GM18502 (cell line): ENCODE results near the gene USP30.

Source experiments
- ATAC-seq: cut with Tn5 transposase; IDR thresholded peaks from one replicate; pipeline ENCODE4 v1.9.1; 2021; ENCODE audit warnings: mild to moderate bottlenecking; ENCODE audit not compliant: unreplicated experiment, poor library complexity

Gene USP30

GRCh38 chr12:109097140-109097434 lies 44.7 kb downstream of the USP30 start:
- ATAC-seq: no peak

DNA sequence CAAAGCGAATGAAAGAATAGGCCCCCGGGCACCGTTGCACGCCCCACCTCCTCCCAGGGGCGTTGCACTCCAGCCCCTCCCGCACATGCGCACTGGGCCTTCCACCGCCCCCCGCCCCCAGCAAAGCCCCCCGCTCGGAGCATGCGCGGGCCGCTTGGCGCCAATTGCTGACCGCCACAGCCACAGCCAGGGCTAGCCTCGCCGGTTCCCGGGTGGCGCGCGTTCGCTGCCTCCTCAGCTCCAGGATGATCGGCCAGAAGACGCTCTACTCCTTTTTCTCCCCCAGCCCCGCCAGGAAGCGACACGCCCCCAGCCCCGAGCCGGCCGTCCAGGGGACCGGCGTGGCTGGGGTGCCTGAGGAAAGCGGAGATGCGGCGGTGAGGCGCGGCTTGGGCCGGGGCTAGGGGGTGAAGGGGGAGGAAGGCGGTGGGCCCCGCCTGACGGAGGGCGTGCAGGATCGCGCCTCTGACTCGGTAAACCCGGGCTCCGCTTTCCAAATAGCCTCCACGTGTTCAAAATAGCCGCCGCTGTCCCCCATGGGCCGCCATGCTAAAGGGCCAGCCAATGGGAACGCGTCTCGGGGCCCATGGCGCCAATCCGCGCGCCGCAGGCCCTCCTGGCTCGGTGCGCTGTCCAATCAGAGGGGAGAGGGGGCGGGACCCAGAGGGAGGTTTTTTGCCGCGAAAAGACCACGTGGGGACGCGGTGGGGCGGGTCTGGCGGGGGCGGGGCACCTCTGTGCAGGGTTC lies 45.2 kb downstream of the USP30 start, which contains the start of gene UNG:
UNG (plus strand) TSS at position 163 of the 748 bp plus-strand sequence; CDS start at position 246, 83 bp downstream.
- ATAC-seq: peak; percentile 85

- ATAC-seq: peak; percentile 23
These were observed 45.8 kb downstream of the USP30 start for GRCh38 chr12:109098183-109098604.

- no peak for ATAC-seq
These were observed 46.3 kb downstream of the USP30 start for GRCh38 chr12:109098651-109099050.

DNA sequence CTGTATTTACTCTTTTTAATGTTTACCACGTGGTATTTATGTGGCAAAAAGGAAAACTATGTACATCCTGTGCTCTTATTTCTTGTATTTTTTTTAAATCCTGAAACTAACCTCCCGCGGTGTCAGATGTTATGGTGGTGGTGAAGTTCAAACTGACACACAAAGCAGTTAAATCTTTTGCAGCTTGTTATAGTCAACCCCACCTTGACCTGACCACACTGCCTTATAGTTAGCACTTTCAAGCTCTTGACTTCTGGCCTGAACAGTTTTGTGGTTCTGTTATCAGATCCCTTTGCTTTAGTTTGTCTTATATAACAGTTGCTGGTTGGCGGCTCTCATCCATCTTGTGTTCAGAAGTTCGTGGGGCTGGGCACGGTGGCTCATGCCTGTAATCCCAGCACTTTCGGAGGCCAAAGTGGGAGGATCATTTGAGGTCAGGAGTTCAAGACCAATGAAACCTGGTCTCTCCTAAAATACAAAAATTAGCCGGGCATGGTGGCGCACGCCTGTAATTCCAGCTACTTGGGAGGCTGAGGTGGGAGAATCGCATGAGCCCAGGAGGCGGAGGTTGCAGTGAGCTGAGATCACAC lies 47.1 kb downstream of the USP30 start:
- no peak for ATAC-seq

GRCh38 chr12:109100741-109101140 lies 48.4 kb downstream of the USP30 start:
- no peak for ATAC-seq

GRCh38 chr12:109102491-109102890 lies 50.1 kb downstream of the USP30 start:
- ATAC-seq: no peak

DNA sequence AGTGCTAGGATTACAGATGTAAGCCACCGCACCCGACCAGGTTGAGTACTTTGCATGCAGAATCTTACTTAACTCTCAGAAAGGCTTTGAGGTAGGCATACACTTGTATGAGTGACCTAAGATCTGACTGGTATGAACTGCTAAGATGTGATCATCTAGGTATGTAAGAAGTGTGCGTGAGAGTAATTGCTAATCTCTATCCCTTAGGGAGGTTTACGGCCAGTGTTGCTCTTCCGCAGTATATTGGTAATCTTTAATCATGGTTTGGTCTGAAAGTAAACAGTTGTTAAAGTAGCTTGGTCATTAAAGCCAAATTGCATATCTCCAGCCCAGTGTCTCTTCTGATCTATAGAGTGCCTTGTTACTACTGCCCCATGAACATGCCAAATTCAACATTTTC lies 52.8 kb downstream of the USP30 start:
- no peak for ATAC-seq

GRCh38 chr12:109109746-109110350 lies 57.5 kb downstream of the USP30 start:
- no peak for ATAC-seq

DNA sequence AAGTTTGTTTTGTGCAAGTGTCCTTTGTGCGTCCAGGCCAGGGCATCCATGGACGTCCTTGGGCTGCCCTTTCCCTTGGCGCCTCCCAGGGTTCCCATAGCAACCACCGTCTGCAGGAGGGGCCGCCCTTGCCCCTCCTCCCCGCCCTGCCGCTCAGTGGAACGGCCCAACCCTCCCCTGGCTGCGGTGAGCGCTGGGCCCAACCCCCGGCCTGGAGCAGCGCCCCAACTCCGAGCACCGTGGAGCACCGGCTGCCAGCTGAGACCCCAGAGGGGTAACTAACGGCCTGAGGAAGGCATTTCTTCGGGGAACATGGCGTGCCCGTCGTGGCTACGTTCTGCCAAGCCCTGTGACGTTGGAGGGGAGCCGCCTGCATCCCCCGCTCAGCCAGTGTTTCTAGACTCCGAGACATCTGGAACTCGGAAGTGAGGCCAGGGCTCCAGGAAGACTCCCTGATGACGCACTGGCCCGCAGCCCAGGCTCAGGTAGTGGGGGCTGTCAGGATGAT lies 58.7 kb downstream of the USP30 start:
- ATAC-seq: no peak

DNA sequence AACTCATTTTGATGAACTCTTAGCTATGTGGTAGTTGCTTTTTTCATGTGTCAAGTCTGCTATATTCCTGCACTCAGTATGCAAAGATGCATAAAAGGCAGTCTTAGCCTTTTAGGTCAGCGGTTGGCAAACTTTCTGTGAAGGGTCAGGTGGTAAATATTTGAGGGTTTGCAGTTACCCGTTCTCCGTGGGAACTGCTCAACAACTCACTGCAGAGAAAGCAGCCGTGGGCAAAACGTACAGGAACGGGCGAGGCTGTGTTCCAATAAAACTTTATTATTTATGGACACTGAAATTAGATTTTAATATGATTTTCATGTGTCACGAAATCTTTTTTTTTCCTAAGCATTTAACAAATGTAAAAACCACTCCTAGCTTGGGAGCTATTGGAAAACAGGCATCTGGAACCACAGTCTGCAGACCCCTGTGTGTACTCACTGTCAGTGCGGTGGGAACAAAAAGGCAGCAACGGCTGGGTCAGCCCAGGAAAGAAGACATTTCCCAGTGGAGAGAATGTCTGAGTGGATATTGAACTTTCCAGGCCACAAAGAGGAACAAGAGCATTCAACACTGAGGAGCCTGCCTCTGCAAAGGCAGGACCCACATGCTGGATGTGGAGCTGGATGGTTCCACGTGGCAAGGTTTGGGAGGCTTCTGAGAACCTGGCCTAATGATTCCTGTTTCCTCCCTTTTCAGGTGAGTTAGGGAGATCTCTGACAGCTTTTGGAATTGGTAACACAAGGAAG lies 60.5 kb downstream of the USP30 start:
- ATAC-seq: no peak

DNA sequence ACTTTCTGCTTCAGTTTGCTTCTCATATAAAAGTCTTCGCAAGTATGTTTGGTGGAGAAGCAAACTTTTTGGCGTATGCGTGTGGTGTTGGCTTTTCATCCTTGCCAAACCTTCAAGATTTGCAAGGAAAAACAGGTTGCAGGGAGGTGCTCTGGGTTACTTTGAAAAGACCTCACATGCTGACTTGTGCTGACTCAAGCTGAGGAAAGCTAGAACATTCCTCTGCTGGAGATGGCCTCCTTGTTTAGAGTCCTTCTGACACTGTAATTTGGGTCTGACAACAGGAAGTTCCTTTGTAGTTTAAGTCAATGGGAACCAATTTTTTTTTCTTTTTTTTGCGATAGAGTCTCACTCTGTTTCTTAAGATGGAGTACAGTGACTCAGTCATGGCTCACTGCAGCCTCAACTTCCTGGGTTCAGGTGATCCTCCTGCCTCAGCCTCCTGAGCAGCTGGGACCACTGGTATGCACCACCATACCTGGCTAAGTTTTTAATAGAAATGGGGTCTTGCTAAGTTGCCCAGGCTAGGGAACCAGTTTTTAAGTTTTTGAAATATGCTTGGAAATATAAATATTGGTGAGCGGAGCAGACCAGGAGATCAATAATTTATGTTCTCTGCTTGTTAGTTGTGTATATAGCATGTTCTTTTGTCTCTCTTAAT lies 61.4 kb downstream of the USP30 start:
- no peak for ATAC-seq

- no peak for ATAC-seq
These were observed 62.3 kb downstream of the USP30 start for GRCh38 chr12:109114644-109115043.

DNA sequence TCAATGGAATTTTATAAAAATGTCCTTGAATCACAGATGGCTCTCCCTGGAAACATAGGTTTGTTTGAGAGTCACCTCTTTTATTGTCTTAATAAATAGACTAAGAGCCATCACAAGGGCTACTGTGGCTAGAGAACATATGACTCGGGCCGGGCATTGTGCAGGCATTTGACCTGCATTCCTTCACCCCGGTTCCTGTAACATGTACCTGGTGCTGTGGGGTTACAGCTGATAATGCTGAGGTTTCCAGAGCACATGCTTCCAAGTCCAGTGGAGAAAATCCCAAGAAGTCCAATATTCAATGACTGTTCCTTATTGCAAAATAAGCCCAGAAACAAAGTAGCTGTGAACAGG lies 63.0 kb downstream of the USP30 start:
- no peak for ATAC-seq

DNA sequence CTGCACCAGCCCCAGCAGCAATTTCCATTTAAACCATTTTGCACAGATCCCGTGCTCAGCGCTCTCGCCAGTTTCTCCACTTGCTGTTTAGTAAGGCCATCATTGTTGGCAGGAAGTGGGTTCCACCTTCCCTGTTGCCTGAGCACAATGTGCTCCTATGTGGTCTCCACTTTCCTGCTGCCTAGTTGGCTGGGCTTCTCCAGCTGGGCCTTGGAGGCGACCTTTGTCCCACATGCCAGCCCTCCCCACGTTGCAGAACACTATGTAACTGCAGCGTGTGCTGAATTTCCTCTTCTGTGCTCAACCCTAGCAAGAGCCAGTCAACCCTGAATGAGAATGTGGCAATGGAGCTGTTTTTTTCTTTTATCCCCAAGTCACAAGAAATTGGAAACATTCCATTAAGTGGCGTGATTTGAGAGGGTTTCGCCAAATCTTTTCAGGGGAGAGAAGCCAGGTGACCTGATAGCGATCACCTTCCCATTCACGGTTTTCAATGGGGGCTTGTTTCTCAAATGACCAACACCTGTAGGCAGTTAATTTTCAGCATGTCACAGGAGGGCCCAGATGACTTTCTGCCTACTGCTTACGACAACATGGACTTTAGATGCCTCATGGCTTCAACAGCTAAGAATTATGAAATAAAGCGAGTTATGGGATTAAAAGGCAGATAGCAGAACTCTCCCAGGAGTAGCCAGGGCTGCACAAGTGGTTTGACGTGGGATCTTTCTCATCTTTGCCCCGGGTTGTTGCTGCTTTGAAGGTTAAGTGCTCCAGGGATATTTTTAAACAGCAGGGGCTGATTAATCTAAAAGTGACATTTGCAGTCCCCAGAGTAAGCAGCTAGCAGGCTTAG lies 63.6 kb downstream of the USP30 start, which contains the start of gene ACACB:
ACACB (plus strand) TSS at position 830 of the 853 bp plus-strand sequence. CDS start 22,819 bp downstream, outside the sequence.
- no peak for ATAC-seq

DNA sequence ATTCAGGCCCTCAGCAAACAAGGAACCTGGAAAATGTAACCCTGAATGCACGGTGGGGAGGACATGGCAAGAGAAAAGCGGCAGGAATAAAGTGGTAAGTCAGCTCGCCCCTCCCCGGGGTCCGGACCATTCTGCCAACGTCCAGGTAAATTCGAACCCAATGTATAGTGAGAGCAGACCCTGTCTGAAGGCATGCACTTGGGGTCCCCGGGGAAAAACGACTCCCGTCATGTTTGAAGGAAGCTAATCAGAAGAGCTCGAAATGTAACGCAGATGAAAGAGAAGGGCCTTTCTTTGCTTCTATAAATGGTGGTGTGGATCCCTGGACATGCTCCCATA lies 64.2 kb downstream of the USP30 start:
- ATAC-seq: no peak

DNA sequence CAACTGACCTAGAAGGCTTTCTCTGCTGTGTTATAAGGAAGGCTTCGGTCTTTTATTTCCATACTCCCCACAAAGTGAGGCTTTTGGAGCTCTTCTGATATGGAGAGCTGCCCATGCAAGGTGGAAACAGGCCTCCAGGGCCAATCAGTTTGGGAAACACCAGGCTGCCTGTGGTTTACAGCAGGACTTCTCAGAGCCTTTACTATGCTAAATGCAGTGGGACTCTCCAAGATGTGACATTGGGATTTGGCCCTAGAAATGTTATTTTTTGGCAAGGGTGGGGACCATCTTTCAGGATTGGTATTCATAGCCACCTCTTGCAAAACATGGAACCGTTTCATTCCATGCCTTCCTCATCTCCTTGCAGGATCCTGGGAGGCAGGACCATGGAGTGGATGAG lies 67.7 kb downstream of the USP30 start:
- ATAC-seq: no peak

DNA sequence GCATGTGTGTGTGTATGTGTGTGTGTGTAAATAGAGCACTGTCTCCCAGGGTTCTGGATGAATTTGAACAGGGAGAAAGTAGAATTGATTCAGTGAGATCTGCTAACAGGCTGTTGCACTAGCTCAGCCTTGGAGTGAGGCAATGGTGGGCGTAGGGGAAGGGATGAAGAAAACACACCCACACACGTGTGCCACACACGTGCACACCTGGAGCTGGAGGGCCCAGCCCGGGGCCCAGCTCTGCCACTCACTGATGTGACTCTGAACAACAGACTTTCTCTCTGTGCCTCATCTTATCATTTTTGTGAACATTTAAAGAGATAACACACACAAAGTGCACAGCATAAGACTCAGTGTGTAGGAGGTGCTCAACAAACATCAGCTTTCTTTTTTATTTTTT lies 68.2 kb downstream of the USP30 start:
- ATAC-seq: no peak

GRCh38 chr12:109121346-109121880 lies 69.0 kb downstream of the USP30 start:
- ATAC-seq: no peak
